ENCODE results near the gene PHOSPHO2. TPM values are rescaled to one million over a fixed set of nuclear protein-coding genes. Genes with fewer than 3 reads are reported as not detected.
"Not testable (repeated sequence)": the region's sequence is repeated elsewhere in the genome, so short reads cannot be mapped to it uniquely, and the experiment has no call there.

Gene PHOSPHO2
- total RNA-seq, 2 donors from 2014 or later = 11.9 to 17.4 TPM

GRCh38 chr2:169676850-169677249, 17.4 kb upstream of the PHOSPHO2 start:
- intact Hi-C loops (cut with DNase I) = no loop called here
- 83% methylated on average over 6 of the region's 6 CpGs for whole genome bisulfite sequencing
- TF ChIP-seq CTCF (IDR thresholded peaks at IDR 0.05) = no peak
- TF ChIP-seq POLR2AphosphoS5 (IDR thresholded peaks at IDR 0.05) = no peak
- Histone ChIP-seq H3K9me3 (no peaks in the 10 kb centered on the region), H3K27ac (no peak overlapping the region), H3K36me3 (no peaks in the 10 kb centered on the region), H3K27me3 (replicated peaks; ENCODE audit: insufficient read depth) (no peaks in the 10 kb centered on the region), H3K4me3 (no peak overlapping the region), H3K4me1 (replicated peaks) (no peaks in the 10 kb centered on the region)
- no peak for DNase-seq (ENCODE audit: low spot score)

- TF ChIP-seq CTCF (IDR thresholded peaks at IDR 0.05) = no peak
- no peak for TF ChIP-seq POLR2AphosphoS5 (IDR thresholded peaks at IDR 0.05)
- TF ChIP-seq POLR2A (IDR thresholded peaks at IDR 0.05) = no peak
- Histone ChIP-seq H3K4me3 (no peak overlapping the region), H3K27ac (no peak overlapping the region), H3K9me3 (no peaks in the 10 kb centered on the region), H3K36me3 (no peaks in the 10 kb centered on the region), H3K27me3 (replicated peaks; ENCODE audit: insufficient read depth) (no peaks in the 10 kb centered on the region), H3K4me1 (replicated peaks) (no peaks in the 10 kb centered on the region)
- intact Hi-C loops (cut with DNase I) = no loop called here
- WGBS = 43% methylated on average over 3 of the region's 3 CpGs
- no peak for DNase-seq (ENCODE audit: low spot score)
These were observed 11.2 kb upstream of the PHOSPHO2 start for GRCh38 chr2:169683054-169683424.

GRCh38 chr2:169683425-169684134, 10.7 kb upstream of the PHOSPHO2 start:
- H3K4me1 ChIP-seq (replicated peaks) = no peaks in the 10 kb centered on the region
- WGBS = 59% methylated on average over 3 of the region's 3 CpGs
- H3K36me3 ChIP-seq = no peaks in the 10 kb centered on the region
- no peak for DNase-seq (ENCODE audit: low spot score)
- H3K27me3 ChIP-seq (replicated peaks; ENCODE audit: insufficient read depth) = no peaks in the 10 kb centered on the region
- intact Hi-C loops (cut with DNase I) = no loop called here
- no peak for TF ChIP-seq CTCF (IDR thresholded peaks at IDR 0.05)
- no peak for TF ChIP-seq POLR2A (IDR thresholded peaks at IDR 0.05)
- TF ChIP-seq POLR2AphosphoS5 (IDR thresholded peaks at IDR 0.05) = no peak
- H3K27ac ChIP-seq = no peak overlapping the region
- no peaks in the 10 kb centered on the region for H3K9me3 ChIP-seq
- H3K4me3 ChIP-seq = no peak overlapping the region

- intact Hi-C loops (cut with DNase I) = no loop called here
- Histone ChIP-seq H3K36me3 (no peaks in the 10 kb centered on the region), H3K9me3 (no peaks in the 10 kb centered on the region), H3K27me3 (replicated peaks; ENCODE audit: insufficient read depth) (no peaks in the 10 kb centered on the region), H3K4me1 (replicated peaks) (no peaks in the 10 kb centered on the region), H3K27ac (no peak overlapping the region), H3K4me3 (no peak overlapping the region)
- 62% methylated on average over 3 of the region's 3 CpGs for WGBS
- TF ChIP-seq POLR2AphosphoS5 (IDR thresholded peaks at IDR 0.05) (no peak), POLR2A (IDR thresholded peaks at IDR 0.05) (no peak), CTCF (IDR thresholded peaks at IDR 0.05) (no peak)
- DNase-seq (ENCODE audit: low spot score) = no peak
These were observed 10.1 kb upstream of the PHOSPHO2 start for GRCh38 chr2:169684135-169684565.

GRCh38 chr2:169684712-169685111, 9.6 kb upstream of the PHOSPHO2 start:
- H3K9me3 ChIP-seq; H3K4me1 ChIP-seq (replicated peaks); H3K4me3 ChIP-seq; intact Hi-C loops (cut with DNase I); DNase-seq (ENCODE audit: low spot score); H3K36me3 ChIP-seq; H3K27me3 ChIP-seq (replicated peaks; ENCODE audit: insufficient read depth); H3K27ac ChIP-seq: not testable (repeated sequence)
- WGBS = 91% methylated on average over 2 of the region's 2 CpGs

- H3K36me3 ChIP-seq; DNase-seq (ENCODE audit: low spot score); H3K9me3 ChIP-seq; H3K27me3 ChIP-seq (replicated peaks; ENCODE audit: insufficient read depth); intact Hi-C loops (cut with DNase I); H3K4me1 ChIP-seq (replicated peaks); H3K4me3 ChIP-seq; H3K27ac ChIP-seq: not testable (repeated sequence)
- WGBS = 90% methylated on average over 4 of the region's 4 CpGs
These were observed 7.4 kb upstream of the PHOSPHO2 start for GRCh38 chr2:169686825-169687224.

GRCh38 chr2:169687943-169688342, 6.3 kb upstream of the PHOSPHO2 start:
- DNase-seq (ENCODE audit: low spot score); H3K27ac ChIP-seq; H3K4me1 ChIP-seq (replicated peaks); H3K36me3 ChIP-seq; H3K9me3 ChIP-seq; intact Hi-C loops (cut with DNase I); H3K4me3 ChIP-seq; H3K27me3 ChIP-seq (replicated peaks; ENCODE audit: insufficient read depth): not testable (repeated sequence)

All from prostate gland (tissue), 2 donors.